ENCODE results near the gene DSG1.

DNA sequence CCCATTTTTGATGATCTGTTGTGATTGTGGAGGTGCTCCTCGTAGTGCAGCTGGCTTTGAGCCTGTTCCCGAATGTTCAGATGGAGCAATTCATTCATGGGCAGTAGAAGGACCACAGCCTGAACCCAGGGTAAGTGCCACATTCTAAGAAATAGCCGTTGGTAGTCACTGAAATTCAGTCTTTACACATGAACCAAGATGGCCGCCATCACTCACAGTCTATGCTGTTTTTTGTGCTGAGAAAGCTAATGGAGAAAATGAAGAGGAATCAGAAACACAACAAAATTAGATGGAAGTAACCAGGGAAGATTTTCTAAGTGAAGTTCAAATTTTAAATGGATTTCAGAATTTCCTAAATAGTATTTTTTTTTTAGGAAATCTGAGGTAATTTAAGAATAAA is 25.5 kb downstream of the DSG1 start:
- TF ChIP-seq POLR2A (IDR thresholded peaks at IDR 0.05; ENCODE audit: low read depth, low read length): no peak
- TF ChIP-seq POLR2AphosphoS5 (IDR thresholded peaks at IDR 0.05; ENCODE audit: low read depth, low read length): no peak
